HCT116 (cell line): ENCODE results near the gene FLACC1. TPM values are rescaled to one million over a fixed set of nuclear protein-coding genes. Genes with fewer than 3 reads are reported as not detected.

ENCODE experiments used
- ATAC-seq: fragments of 200-7000 bp; cut with Tn5 transposase; 2 replicates; pipeline ENCODE4 v1.9.1; 2020; ENCODE audit warnings: mild to moderate bottlenecking, moderate library complexity
- BruUV-seq: library from RNA; stranded (reverse); fragments of 400-500 nt; replicated peaks from 2 replicates; lab custom pipeline; 2021; lab: Mats Ljungman, UMichigan
- CTCF ChIA-PET: fragments of 300-600 bp; sonication (Branson Sonifier 250); formaldehyde crosslinking; loops from one replicate; lab custom pipeline; 2021; ENCODE audit warnings: antibody characterized with exemption; lab: Charles Lee
- POLR2A ChIA-PET: fragments of 300-600, 350-600 bp; sonication (Branson Sonifier 250); formaldehyde crosslinking; loops from one replicate; lab custom pipeline; 2021; ENCODE audit warnings: antibody characterized with exemption; lab: Charles Lee
- RAD21 ChIA-PET, 2 experiments: fragments of 300-600 bp; sonication (Branson Sonifier 250); formaldehyde crosslinking; loops; one replicate each; lab custom pipeline; 2023; ENCODE audit warnings: low total read pairs in 2 of 2; ENCODE audit not compliant: uncharacterized antibody in 2 of 2, unreplicated experiment in 2 of 2, low non-redundant PET in 1 of 2; lab: Charles Lee
- DNase-seq: peaks from one replicate; pipeline ENCODE4 v3.0.0-alpha.2; 2010; ENCODE audit warnings: low read depth, low spot score
- H2AFZ ChIP-seq: fragments of 200-600 bp; shearing (Covaris generic), sonication (generic); 2 replicates; pipeline ENCODE4 v1.6.1; 2017; ENCODE audit warnings: low read depth, mixed run types, mixed read lengths, antibody characterized with exemption, low read length; ENCODE audit not compliant: poor library complexity, severe bottlenecking
- H3K27ac ChIP-seq: 2 replicates; pipeline ENCODE4 v1.5.1; 2012; ENCODE audit warnings: low read depth, low read length
- H3K27me3 ChIP-seq: fragments of 200-600 bp; sonication (generic); 2 replicates; pipeline ENCODE4 v1.6.1; 2016; ENCODE audit warnings: mixed run types, low read length, mixed read lengths; ENCODE audit not compliant: insufficient read depth
- H3K36me3 ChIP-seq, 2 experiments: fragments of 200-500 bp in 1 of 2; fragments of 200-600 bp in 1 of 2; sonication (Bioruptor generic) in 1 of 2; sonication (generic) in 1 of 2; 2 replicates each; pipeline versions ENCODE4 v1.5.1 to v1.6.1; 2014 to 2016; ENCODE audit warnings: low read length in 2 of 2, inconsistent platforms in 1 of 2, mixed read lengths in 1 of 2, mixed run types in 1 of 2; ENCODE audit not compliant: insufficient read depth in 2 of 2, control insufficient read depth in 1 of 2
- H3K4me1 ChIP-seq, 2 experiments: fragments of 200-600 bp in 1 of 2; sonication (generic) in 1 of 2; 2 replicates each; pipeline versions ENCODE4 v1.5.1 to v1.6.1; 2012 to 2017; ENCODE audit warnings: low read length in 2 of 2, inconsistent platforms in 1 of 2, mild to moderate bottlenecking in 1 of 2, mixed read lengths in 1 of 2, mixed run types in 1 of 2, moderate library complexity in 1 of 2; ENCODE audit not compliant: insufficient read depth in 2 of 2, control insufficient read depth in 1 of 2
- H3K4me2 ChIP-seq: fragments of 200-600 bp; sonication (generic); 2 replicates; pipeline ENCODE4 v1.6.1; 2017; ENCODE audit warnings: mixed run types, low read length, mixed read lengths
- H3K4me3 ChIP-seq, 2 experiments: fragments of 200-600 bp in 1 of 2; sonication (generic) in 1 of 2; replicated peaks in 1 of 2; 2 replicates each; pipeline ENCODE4 v1.5.1; 2011 to 2016; ENCODE audit warnings: low read length in 2 of 2, control low read depth in 1 of 2, low read depth in 1 of 2, mild to moderate bottlenecking in 1 of 2, mixed read lengths in 1 of 2, mixed run types in 1 of 2
- H3K79me2 ChIP-seq: fragments of 200-600 bp; sonication (generic); 2 replicates; pipeline ENCODE4 v1.6.1; 2017; ENCODE audit warnings: mild to moderate bottlenecking, mixed run types, low read length, moderate library complexity, mixed read lengths; ENCODE audit not compliant: insufficient read depth
- H3K9ac ChIP-seq: fragments of 200-600 bp; sonication (generic); 2 replicates; pipeline ENCODE4 v1.6.1; 2016; ENCODE audit warnings: low read length, mixed read lengths
- H3K9me2 ChIP-seq: fragments of 200-600 bp; sonication (generic), shearing (Covaris generic); 2 replicates; pipeline ENCODE4 v1.6.1; 2017; ENCODE audit warnings: mixed run types, mild to moderate bottlenecking, moderate library complexity; ENCODE audit not compliant: insufficient read depth
- H3K9me3 ChIP-seq, 2 experiments: fragments of 200-500 bp in 1 of 2; fragments of 200-600 bp in 1 of 2; sonication (Bioruptor generic) in 1 of 2; sonication (generic) in 1 of 2; 2 replicates each; pipeline ENCODE4 v1.6.1; 2014 to 2017; ENCODE audit warnings: low read length in 2 of 2, mixed read lengths in 2 of 2, inconsistent platforms in 1 of 2, low read depth in 1 of 2, mild to moderate bottlenecking in 1 of 2, mixed run types in 1 of 2, moderate library complexity in 1 of 2; ENCODE audit not compliant: control insufficient read depth in 1 of 2, insufficient read depth in 1 of 2
- H4K20me1 ChIP-seq: fragments of 200-600 bp; sonication (generic), shearing (Covaris generic); 2 replicates; pipeline ENCODE4 v1.6.1; 2017; ENCODE audit warnings: mixed run types, mild to moderate bottlenecking, moderate library complexity; ENCODE audit not compliant: insufficient read depth
- SRF ChIP-seq: IDR thresholded peaks from 2 replicates; pipeline ENCODE4 v1.6.1; 2012; ENCODE audit warnings: low read depth
- ZFX ChIP-seq: fragments of 450-650 bp; IDR thresholded peaks from 2 replicates; pipeline ENCODE4 v1.6.1; 2017
- intact Hi-C: fragments of 100-400 bp; cut with micrococcal nuclease; formaldehyde crosslinking; loops from 2 replicates; pipeline ENCODE4 v1.10.0; 2022
- total RNA-seq: library from RNA; stranded (reverse); gene quantifications from one replicate; pipeline ENCODE4 v1.2.1, GENCODE V29; 2021; ENCODE audit not compliant: unreplicated experiment
- TF ChIP-seq, protein P1 (sequence below): IDR thresholded peaks from 2 replicates; pipeline ENCODE4 v1.6.1; 2011; ENCODE audit warnings: mild to moderate bottlenecking, low read length, moderate library complexity; ENCODE audit not compliant: insufficient replicate concordance; ENCODE audit errors: extremely low read depth

Gene FLACC1
- total RNA-seq, 1 experiment from 2014 or later, result 0.74 TPM

DNA sequence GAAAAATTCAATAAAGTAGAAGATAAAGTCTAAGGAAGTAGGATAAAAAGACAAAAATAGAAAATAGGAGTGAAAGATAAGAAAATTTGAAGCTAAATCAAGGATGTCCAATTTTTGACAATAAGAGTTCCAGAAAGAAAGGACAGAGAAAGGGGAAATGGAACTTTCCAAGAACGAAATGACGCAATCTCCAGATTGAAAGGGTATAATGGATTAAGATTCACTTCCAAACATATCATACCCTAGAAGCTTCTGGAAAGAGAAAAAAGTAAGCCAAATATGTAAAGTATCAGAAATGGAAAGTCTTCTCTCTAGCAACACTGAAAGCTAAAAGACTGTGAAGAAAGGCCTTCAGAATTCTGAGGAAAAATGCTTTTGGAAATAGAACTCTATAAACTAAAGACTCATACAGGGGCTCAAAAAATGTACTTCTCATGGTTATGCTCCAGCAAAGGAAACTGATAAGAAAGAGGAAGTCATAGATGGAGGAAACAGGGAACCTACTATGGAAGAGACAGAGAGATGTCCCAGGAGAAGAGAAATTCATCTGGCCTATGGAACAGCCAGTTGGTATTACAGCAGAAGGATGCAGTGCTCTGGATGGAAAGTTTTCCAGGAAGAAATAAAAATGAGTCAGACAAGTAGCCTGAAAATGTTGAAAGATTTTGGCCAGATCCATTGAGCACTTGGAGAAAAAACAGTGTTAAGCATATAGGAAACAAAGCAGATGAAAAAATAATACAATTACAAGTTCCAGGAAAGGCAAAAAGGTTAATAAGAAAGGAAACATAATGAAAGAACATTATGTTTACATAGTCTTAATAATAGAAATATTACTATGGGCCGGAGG is 76.7 kb downstream of the FLACC1 start:
- BruUV-seq, result no TSS peak
- intact Hi-C loops, result no loop called here

GRCh38 chr2:201279079-201279478 is 78.1 kb downstream of the FLACC1 start:
- RAD21 ChIA-PET, result no interaction called here
- intact Hi-C loops, result no loop called here
- no peak overlapping the region for H2AFZ ChIP-seq
- H3K4me3 ChIP-seq, result no peak overlapping the region
- H3K9me3 ChIP-seq, result no peaks in the 10 kb centered on the region
- TF ChIP-seq SRF, result no peak
- TF ChIP-seq, all 23 proteins: peak for 0
- no peaks in the 10 kb centered on the region for H3K79me2 ChIP-seq
- peaks cover 12 to 14% of the 10 kb centered on the region in 2 experiments for H3K36me3 ChIP-seq
- ChIA-PET CTCF (no interaction called here), POLR2A (no interaction called here)
- no peaks in the 10 kb centered on the region for H4K20me1 ChIP-seq
- no peak overlapping the region for H3K4me2 ChIP-seq
- no peaks in the 10 kb centered on the region for H3K27me3 ChIP-seq
- H3K27ac ChIP-seq, result no peak overlapping the region
- BruUV-seq, result no TSS peak
- no peak for ATAC-seq
- no peak overlapping the region for H3K9ac ChIP-seq
- no peaks in the 10 kb centered on the region for H3K4me1 ChIP-seq
- no peaks in the 10 kb centered on the region for H3K9me2 ChIP-seq
- DNase-seq, result no peak

More for the DNA sequence above, 76.7 kb downstream of the FLACC1 start:
- Histone ChIP-seq H3K9ac (no peak overlapping the region), H3K9me3 (no peaks in the 10 kb centered on the region), H3K27ac (no peak overlapping the region), H3K4me3 (no peak overlapping the region), H3K9me2 (no peaks in the 10 kb centered on the region), H3K4me2 (no peak overlapping the region), H3K79me2 (no peaks in the 10 kb centered on the region), H3K27me3 (no peaks in the 10 kb centered on the region), H3K4me1 (no peaks in the 10 kb centered on the region), H2AFZ (no peak overlapping the region), H4K20me1 (no peaks in the 10 kb centered on the region), H3K36me3 (peaks cover 12 to 20% of the 10 kb centered on the region in 2 experiments)
- TF ChIP-seq ZFX (no peak), SRF (no peak)
- TF ChIP-seq, protein P1, sequence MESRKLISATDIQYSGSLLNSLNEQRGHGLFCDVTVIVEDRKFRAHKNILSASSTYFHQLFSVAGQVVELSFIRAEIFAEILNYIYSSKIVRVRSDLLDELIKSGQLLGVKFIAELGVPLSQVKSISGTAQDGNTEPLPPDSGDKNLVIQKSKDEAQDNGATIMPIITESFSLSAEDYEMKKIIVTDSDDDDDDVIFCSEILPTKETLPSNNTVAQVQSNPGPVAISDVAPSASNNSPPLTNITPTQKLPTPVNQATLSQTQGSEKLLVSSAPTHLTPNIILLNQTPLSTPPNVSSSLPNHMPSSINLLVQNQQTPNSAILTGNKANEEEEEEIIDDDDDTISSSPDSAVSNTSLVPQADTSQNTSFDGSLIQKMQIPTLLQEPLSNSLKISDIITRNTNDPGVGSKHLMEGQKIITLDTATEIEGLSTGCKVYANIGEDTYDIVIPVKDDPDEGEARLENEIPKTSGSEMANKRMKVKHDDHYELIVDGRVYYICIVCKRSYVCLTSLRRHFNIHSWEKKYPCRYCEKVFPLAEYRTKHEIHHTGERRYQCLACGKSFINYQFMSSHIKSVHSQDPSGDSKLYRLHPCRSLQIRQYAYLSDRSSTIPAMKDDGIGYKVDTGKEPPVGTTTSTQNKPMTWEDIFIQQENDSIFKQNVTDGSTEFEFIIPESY, result no peak
- ChIA-PET RAD21 (no interaction called here), POLR2A (no interaction called here), CTCF (no interaction called here)
- DNase-seq, result no peak
- no peak for ATAC-seq
